ENCODE measurements around the gene BMAL2.

The BMAL2 gene

DNA sequence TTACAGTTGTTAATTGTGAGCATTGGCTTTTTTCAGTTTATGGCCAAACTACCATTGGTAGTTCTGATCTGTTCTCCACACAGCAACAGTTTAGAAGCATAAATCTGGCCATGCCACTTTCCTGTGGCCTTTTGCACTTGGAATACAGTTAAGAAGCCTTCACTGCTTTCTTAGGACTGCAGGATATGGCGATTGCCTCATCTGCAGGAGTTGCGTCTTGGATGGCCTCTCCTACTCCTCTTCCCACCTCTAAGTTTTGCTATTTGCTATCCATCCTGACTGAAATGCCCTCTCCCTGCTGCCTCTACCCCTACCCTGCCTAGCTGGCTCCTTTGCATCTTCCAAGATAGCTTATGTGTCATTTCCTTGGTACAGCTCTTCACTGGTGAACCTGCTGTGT is 12.8 kb upstream of the BMAL2 start:
- DNase-seq (ENCODE audit: low read depth in 2 of 2): no peak

DNA sequence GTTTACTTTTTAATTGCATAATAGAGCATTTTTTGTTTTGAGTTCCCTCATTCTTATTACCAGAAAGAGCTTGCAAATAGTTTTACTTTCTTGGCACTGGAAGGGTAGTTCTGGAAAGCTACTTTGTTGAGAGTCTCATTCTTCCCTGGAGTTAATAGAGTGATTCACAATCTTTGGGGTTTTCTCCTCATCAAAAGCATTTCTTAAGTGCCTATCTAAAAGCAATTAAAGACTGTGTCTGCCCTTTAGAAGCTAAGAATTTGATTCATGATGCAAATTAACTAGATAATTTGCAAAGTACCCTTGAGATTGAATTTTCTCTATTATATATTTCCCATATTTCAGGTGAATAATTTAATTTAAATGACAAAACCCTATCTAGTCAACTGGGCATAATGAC is 8.1 kb upstream of the BMAL2 start:
- no peak for DNase-seq (ENCODE audit: low read depth in 2 of 2)

DNA sequence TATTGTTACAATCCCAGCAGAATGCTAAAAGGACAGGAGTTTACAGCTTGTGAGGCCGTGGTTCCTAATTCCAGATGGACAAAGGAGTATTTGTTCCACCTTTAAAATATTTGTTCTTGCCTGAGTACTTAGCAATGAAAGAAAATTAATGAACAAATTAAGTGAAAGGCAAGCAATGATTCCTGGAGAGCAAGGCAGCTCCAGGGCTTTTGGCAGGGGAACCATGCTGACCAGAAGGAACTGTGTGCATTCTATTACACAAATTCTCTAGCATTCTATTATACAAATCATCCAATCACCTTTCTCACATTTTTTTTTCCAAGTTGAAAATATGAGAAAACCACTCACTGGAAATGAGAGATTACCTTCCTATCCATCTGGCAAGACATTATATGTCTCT is 1.8 kb upstream of the BMAL2 start:
- DNase-seq (ENCODE audit: low read depth in 2 of 2): no peak

DNA sequence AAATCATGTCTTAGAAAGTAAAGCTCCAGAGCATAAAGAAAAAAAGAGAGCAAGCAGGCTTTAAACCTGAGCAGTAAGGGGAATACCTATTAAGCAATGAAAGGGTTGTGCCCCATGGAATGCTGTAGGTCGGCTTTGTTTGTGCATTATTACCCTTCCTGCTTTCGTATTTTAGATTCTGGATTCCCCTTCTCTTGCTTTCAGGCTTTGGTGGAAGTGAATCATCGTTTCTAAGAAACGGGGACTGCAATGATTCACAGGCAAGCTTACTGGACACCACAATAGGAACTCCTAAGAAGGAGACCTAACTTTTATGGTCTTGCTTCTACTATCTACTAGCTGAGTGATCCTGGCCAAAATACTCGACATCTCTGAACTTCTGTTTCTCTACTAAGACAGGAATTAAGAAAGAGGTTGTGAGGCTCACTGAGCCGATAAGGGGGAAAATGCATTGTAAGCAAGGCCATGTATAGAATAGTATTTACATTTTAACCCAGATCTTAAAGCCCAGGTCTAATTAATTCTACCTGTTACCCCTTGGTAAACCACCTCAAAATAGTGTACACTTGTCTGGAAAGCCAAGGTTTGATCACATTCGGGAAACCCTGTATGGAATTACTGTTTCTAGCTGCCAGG is 1.2 kb upstream of the BMAL2 start:
- DNase-seq (ENCODE audit: low read depth in 2 of 2): no peak

DNA sequence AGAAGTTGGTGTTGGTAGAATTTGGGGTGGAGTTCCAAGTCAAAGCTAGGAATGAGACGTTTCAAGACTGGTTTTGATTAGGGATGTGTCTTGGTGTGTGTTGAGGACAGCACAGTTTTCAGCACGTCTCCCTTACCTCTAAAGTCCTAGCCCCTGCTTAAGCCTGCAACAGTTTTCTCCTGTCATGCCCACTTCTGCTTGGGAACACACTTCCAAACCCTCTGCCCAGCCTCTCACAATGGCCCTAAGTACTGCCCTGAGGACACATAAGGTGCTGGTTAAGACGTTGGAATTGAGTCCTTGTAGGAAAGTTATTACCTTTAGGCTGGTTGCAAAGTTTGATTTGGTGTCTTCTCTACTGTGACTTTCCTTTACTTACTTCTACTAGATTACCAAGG is 710 bp upstream of the BMAL2 start:
- no peak for DNase-seq (ENCODE audit: low read depth in 2 of 2)

DNA sequence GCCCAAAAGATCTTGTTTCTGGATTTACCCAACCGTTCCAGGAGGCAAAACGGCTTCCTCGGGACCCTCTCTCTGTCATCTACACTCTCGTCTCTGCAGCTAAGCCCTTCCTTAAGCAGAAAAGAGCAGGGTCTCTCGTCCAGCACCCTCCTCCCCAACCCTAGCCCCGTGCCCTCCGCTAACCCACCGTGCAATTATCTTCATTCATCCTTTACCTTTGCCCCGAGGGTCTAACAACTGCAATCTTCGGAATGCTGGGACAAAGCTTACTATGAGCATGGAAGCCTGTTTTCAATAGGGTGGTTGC is 276 bp upstream of the BMAL2 start:
- DNase-seq (ENCODE audit: low read depth in 2 of 2): no peak

DNA sequence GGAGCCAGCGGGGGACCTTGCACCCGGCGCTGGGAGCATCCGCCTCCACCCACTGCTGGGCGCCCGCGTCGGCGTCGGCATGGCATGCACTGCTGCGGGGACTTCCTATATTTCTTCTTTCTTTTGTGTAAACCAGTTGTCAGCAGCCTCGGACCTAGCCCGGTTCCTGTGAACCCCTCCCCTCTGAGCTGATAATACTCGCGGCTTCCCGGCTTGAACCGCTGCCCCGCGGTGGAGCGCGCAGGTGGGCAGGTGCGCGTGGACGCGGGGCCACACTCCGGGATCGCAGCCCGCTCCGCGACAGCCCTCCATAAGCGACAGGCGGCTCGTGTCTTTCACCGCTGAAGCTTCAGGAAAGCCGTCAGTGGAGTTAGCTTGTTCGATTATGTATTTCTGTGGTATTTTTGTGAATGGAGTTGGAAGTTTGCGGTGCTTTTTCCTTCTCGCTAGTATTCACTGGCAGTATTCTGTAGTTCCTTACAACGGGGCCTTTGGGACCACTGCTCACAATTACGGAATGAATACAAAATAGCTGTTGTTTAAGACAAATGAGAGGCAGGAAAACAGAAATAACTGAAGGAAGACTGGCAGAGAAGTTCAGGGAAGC is 870 bp downstream of the BMAL2 start:
- peak; percentile 15 to 25 for DNase-seq (ENCODE audit: low read depth in 2 of 2)

DNA sequence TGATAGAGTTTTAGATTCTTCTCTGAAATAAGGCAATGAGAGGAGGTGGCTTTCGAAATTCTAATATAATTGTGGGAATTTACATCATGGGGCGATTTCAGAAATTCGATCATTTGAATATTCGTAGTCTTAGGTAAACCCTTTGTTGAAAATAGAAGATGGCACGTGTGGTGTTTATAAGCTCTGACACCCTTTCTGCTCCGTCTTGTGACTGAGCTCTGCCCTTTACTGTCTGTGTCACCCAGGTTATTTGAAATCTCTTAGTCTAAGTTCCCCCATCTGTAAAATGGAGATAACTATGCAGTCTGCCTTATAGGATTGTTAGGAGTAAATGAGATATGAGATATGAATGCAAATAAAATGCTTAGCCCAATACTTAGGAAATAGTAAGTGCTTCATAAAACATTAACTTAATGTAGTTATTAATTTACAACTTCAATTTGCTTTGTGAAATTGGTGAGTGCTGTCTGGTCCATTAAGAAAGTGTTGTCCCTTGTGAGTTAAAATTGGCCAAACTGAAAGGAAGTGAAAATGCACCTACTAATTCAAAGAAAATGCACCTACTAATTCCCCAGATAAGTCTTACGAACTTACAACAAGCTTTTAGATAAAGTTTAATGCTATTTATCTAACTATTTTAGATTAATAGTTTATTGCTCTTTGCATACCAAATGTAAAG is 1.5 kb downstream of the BMAL2 start:
- DNase-seq (ENCODE audit: low read depth in 2 of 2): no peak

DNA sequence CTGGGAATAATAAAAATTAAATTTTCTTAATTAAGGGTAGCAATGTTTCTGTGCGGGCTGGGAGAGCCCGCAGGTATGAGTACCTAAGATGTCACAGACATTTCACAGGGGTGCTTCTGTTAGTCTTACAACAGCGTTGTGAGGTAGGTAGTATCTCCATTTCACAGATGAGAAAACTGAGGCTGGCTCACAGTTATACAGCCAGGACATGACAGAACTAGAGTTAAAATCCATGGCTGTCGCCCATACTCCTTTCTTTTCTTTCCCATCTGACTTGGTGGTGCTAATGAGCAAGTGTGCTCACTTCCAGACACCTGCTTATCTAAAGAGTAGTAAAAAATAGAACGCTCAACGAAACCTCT is 2.1 kb downstream of the BMAL2 start:
- DNase-seq (ENCODE audit: low read depth in 2 of 2): no peak

DNA sequence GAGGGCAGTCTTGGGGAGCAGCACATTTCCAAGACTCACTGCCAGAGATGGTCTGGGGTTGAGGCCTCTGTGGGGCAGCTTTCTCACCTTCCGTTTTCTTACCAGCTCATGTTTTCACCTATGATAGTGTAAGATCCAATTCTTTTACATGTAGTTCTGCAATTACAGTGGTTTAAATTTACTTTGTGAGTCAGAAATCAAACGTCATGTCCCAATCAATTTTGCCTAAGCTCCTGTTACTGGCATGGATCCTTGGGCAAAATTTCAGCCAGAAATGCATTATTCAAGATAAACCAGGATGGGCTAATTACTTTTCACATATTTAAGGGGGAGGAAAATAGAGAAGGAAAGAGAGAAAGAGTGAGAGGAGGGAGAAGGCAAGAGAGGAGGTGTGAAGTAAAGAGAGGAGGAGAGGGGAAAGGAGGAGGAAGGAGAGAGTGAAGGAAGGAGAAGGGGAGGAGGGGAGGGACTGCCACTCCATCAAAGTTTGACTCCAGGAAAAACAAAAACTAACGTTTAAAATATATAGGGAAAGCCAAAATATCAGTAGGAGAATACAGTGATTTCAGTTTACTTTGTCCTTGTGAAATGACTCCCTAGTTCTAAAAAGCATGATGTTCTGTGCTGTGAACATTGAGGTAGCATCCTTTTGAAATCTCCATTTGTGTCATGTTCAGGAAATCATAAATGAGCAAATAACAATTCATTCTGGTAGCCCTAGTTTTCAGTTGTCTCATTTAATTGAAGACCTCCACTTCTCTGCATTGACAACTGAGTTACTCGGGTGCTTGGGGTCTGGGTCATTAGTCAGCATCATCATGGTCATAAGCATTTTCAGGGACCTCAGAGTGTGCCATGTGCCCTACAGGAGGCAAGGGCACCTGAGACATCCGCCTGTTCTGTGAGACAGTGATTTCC is 3.0 kb downstream of the BMAL2 start:
- DNase-seq (ENCODE audit: low read depth in 2 of 2): no peak

DNA sequence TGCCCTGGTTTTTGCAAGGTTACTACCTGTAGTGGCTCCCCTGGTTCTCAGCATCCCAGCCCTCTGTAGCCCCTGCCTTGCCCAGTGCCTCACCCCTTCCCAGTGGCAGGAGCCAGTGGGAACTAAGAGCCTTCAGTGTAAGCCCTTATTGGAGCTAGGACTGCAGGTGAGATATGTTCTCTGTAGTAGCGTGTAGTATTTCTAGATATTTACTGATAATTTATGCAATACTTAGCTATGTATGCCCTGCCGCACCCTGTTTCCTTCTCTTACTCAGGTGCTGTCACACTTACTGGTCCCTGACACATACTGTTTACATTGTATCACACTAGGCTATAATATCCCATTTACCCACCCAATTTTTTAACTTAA is 3.6 kb downstream of the BMAL2 start:
- no peak for DNase-seq (ENCODE audit: low read depth in 2 of 2)

DNA sequence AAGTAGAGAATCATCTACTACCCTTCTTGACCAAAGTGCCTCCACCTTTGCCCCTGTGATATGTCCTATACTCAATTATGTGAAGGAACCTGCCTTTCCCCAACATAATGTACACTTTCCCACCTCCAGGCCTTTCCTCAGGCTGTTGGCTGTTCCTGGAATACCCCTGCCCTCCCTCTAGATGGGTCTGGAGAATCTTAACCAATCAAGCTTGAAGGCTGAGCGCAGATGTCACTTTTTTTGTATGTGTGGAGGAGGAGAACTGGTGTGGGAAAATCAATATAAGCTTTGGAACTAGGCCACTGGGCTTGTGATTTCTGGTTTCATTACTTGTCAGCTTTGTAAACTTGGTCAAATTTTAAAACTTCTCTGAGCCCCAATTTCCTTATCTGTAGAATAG is 4.7 kb downstream of the BMAL2 start:
- no peak for DNase-seq (ENCODE audit: low read depth in 2 of 2)

DNA sequence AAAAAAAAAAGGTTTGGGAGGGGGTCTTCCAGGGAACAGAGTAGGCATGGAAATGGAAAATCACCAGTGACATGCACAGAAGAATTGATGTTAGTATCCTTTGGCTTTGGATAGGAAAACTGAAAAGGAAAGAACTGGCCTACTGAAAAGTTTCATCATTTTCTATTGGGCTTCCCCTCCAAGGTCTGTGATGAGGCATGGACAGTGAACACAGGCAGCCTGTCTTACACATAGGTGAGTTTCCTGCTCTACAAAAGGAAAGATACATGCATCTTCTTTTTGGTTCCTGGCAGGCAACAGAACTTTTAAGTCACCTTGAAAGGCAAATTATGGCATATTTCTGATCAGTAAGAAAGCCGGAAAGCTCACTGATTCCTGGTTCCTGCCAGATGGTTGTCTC is 5.8 kb downstream of the BMAL2 start:
- no peak for DNase-seq (ENCODE audit: low read depth in 2 of 2)

DNA sequence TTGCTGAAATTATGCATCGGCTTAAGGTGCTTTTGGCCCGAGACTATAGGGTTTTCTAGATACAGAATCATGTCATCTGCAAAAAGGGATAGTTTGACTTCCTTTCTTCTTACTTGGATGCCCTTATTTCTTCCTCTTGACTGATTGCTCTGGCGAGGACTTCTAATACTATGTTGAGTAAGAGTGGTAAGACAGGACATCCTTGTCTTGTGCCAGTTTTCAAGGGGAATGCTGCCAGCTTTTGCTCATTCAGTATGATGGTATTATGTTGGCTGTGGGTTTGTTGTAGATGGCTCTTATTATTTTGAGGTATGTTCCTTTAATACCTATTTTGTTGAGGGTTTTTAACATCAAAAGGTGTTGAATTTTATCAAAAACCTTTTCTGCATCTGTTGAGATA is 8.3 kb downstream of the BMAL2 start:
- DNase-seq (ENCODE audit: low read depth in 2 of 2): no peak

DNA sequence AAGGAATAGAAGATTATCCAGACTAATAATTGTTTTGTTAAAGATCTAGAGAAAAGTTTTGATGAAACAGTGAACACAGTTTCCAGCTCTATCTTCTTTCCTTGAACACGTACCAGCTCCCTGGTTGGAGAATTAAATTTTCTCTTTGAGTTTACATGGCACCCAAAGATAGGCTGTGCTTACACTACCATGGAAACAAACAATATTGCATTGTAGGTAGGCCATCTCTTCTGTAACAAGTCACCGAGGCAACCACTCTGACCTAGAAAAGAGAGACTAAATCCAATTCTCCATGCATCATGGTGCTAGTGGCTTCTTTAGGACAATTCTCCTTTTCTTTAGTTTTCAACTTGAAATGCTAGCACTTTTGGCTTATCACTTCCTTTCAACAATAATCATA is 9.9 kb downstream of the BMAL2 start:
- DNase-seq (ENCODE audit: low read depth in 2 of 2): no peak

DNA sequence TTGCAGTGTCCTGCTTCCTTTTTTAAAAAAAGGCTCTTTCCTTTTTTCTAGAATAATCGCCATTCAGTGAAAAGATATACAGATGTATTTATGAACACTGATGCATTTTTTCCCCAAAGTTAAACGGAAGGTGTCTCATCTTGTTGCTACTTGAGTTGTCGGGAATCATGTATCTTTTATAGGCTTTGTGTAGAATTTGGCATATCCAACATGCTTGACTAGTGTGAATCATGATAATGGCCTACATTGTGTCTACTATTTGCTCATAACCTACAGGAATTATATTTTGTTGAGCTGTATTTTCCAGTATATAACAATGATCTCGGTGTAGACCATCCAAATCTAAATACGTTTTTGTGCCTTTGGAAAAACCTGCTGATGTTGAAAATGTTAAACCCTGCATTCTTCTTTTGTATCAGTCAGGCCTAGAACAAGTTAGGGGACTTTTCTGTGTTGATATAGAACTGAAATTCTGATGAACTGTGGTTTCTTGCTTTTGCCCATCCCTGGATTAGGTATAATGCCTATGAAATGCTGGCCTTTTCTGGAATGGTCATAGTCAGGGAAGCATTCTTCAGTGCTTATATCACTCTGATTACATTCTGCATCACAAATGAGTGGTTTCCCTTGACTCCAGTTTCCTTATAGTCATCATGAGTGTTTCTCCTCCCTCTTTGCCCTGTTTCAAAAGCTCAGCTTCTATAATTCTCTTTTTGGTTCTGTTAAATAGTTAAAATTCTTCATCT is 10.8 kb downstream of the BMAL2 start:
- DNase-seq (ENCODE audit: low read depth in 2 of 2): no peak

DNA sequence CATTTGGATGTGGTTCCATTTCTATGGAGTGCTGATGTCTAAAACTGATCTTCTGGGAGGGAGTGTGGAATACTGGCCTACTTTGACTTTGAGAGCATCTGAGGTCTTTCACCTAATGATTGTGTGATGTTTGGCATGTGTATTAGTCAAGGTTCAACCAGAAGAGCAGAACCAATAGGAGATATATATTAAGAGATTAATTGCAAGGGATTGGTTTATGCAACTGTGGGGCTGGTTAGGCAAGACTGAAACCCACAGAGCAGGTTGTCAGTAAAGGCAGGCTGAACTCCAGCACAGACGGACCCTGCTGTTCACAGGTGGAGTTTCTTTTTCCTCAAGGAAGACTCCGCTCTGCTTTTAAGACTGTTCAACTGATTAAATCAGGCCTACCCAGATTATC is 11.6 kb downstream of the BMAL2 start:
- DNase-seq (ENCODE audit: low read depth in 2 of 2): no peak

DNA sequence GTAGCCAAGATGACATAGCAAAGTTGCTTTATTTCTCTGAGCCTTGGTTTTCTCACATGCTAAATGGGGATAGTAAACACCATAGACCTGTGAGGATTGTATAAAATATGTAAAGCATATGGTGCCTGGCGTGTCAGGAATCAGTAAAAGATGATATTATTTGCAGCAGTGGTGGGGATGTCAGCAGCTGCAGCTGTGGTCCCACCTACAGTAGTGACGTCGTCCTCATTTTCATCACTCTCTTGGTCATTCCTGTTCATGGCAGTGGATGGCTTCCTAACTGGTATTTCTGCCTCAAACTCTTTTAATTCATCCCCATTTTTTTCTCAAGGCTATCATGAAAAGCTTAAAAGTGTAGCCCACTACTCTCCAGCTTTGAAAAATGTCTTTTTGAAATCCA is 12.1 kb downstream of the BMAL2 start:
- no peak for DNase-seq (ENCODE audit: low read depth in 2 of 2)

DNA sequence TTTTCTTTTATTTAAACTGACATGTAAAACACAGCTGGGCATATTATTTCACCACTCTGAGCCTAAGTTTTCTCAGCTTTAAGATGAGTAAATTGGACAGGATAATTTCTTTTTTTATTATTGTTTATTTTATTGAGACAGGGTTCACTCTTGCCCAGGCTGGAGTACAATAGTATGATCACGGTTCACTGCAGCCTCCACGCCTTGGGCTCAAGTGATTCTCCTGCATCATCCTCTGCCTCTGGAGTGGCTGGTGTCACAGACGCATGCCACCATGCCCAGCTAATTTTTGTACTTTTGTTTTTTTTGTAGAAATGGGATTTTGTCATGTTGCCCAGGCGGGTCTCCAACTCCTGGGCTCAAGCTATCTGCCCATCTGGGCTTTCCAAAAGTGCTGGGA is 12.7 kb downstream of the BMAL2 start:
- DNase-seq (ENCODE audit: low read depth in 2 of 2): no peak

DNA sequence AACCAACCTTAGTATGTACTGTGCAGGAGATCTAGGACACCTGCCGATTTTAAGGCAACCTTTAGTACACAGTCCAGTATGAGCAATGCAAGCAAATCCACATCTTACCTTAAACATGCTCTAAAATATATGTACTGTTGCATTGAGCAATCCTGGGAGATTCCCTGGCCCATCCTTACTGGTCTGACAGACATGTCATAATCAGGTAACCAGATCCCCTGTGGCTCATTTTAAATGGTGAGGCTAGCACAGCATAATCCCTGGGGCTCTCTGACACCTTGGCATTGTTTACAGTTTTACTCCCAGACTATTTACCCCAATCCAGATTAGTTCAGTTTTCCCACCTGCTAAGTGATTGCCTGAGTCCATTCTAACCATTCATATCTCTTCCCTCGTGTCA is 15.1 kb downstream of the BMAL2 start:
- no peak for DNase-seq (ENCODE audit: low read depth in 2 of 2)

DNA sequence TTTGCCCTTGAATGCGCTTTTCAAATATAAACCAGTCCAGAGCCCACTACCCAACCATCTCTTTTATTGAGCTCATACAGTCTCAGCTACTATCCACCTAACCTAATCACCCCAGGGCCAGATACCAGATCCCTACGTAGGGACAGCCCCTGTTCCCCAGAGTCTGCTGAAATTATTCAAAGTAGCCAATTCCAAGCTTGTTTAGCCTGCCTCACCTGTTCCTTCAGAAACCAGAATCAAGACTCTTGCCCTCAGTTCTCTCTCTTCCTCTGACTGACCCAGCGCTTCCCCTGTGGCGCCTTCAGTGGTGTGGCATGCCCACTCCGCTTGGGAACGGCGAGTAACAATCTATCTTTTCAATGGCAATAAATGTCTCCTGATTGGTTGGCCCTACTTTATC is 18.8 kb downstream of the BMAL2 start:
- no peak for DNase-seq (ENCODE audit: low read depth in 2 of 2)

DNA sequence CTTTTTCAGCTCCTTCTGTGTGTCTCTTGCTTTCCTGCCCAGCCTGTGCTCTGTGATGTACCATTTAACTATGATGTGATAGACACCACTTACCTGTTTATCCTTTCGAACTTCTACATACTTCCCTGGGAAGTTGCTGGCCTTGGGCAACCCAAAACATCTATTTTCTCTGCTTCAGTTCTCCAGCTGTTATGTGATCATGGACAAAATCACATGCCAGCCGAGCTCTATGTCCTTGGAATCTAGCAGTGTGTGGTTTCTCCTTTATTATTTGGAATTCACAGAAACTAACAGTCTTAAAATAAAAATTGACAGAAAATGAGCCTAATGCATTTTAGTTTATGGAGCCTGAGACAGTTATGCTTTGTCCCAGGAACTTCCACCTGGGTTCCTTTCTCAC is 22.9 kb downstream of the BMAL2 start:
- DNase-seq (ENCODE audit: low read depth in 2 of 2): no peak
